ENCODE results near the gene OR10J1. TPM values are rescaled to one million over a fixed set of nuclear protein-coding genes. Genes with fewer than 3 reads are reported as not detected.

The OR10J1 gene
- total and polyA plus RNA-seq, 2 experiments from 2014 or later: not detected

DNA sequence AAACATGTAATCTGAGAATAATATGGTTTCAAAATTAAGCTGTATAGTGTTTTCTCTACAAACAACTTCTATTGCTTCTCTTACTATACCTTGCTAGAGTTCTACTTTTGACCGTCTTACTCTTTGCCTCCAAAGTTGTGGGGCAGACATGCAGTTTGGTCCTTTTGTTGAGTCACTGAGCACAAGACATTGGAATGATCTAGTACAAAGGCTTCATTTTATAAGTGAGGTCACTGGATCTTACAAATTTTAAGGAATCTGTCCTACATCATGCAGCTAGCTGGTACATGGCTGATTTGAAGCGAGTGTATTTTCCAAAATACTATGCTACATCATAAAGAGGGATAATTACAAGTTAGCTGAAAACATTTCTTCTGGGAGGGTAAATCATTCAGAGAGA lies 28.8 kb downstream of the OR10J1 start:
- Histone ChIP-seq H3K36me3 (replicated peaks; ENCODE audit: insufficient read depth, low read depth) (no peaks in the 10 kb centered on the region), H3K4me2 (no peak overlapping the region), H3K79me2 (no peaks in the 10 kb centered on the region), H3K9me3 (ENCODE audit: low read depth) (no peaks in the 10 kb centered on the region), H3K27ac (no peak overlapping the region), H3K9me2 (replicated peaks; ENCODE audit: insufficient read depth) (no peaks in the 10 kb centered on the region), H2AFZ (no peak overlapping the region), H3K27me3 (no peaks in the 10 kb centered on the region), H3K4me3 (no peak overlapping the region), H4K20me1 (ENCODE audit: insufficient read depth, poor library complexity, severe bottlenecking) (no peaks in the 10 kb centered on the region), H3K4me1 (ENCODE audit: insufficient read depth) (no peaks in the 10 kb centered on the region)
- TF ChIP-seq EZH2phosphoT487 (IDR thresholded peaks at IDR 0.05; ENCODE audit: low read depth, severe bottlenecking, unreplicated experiment): no peak
- TF ChIP-seq EZH2 (IDR thresholded peaks at IDR 0.05; ENCODE audit: borderline replicate concordance): no peak
- TF ChIP-seq, protein P1, sequence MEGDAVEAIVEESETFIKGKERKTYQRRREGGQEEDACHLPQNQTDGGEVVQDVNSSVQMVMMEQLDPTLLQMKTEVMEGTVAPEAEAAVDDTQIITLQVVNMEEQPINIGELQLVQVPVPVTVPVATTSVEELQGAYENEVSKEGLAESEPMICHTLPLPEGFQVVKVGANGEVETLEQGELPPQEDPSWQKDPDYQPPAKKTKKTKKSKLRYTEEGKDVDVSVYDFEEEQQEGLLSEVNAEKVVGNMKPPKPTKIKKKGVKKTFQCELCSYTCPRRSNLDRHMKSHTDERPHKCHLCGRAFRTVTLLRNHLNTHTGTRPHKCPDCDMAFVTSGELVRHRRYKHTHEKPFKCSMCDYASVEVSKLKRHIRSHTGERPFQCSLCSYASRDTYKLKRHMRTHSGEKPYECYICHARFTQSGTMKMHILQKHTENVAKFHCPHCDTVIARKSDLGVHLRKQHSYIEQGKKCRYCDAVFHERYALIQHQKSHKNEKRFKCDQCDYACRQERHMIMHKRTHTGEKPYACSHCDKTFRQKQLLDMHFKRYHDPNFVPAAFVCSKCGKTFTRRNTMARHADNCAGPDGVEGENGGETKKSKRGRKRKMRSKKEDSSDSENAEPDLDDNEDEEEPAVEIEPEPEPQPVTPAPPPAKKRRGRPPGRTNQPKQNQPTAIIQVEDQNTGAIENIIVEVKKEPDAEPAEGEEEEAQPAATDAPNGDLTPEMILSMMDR (IDR thresholded peaks at IDR 0.05; ENCODE audit: poor library complexity): no peak
- DNase-seq (ENCODE audit: low spot score): no peak
- 56% methylated on average over 2 of the region's 2 CpGs for WGBS (ENCODE audit: low lambda C conversion rate, missing lambda C conversion rate)

DNA sequence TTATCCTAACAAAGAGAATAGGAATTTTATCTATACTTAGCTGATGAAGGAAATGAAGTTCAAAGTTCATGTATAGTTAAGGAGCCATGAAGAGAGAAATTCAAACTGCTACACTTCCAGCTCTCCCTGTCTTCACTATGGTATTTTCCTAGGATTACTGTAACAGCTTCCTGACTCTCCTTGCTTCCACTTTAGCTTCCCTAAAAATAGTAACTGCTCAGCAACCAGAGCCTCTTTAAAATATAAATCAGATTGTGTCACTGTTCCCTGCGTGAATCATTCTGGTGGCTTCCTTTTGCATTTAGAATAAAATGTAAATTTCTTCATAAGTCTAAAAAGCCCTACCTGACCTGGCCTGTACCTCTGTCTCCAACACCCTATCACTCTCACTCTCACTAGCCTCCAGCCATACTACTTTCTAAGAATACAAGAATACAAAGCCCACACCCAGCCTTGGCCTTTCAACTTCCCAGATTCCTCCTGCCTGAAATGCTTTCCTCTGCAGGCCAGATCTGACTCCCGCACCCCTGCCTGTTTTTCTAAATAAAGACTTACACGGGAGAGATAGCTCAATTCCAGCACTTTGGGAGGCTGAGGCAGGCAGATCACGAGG lies 30.5 kb downstream of the OR10J1 start:
- Histone ChIP-seq H2AFZ (no peak overlapping the region), H3K4me3 (no peak overlapping the region), H3K27ac (no peak overlapping the region), H3K9me2 (replicated peaks; ENCODE audit: insufficient read depth) (no peaks in the 10 kb centered on the region), H3K4me1 (ENCODE audit: insufficient read depth) (no peaks in the 10 kb centered on the region), H3K4me2 (no peak overlapping the region), H3K9me3 (ENCODE audit: low read depth) (no peaks in the 10 kb centered on the region), H3K27me3 (no peaks in the 10 kb centered on the region), H4K20me1 (ENCODE audit: insufficient read depth, poor library complexity, severe bottlenecking) (no peaks in the 10 kb centered on the region), H3K79me2 (no peaks in the 10 kb centered on the region), H3K36me3 (replicated peaks; ENCODE audit: insufficient read depth, low read depth) (no peaks in the 10 kb centered on the region)
- no peak for DNase-seq (ENCODE audit: low spot score)
- 41% methylated on average over 4 of the region's 4 CpGs for WGBS (ENCODE audit: low lambda C conversion rate, missing lambda C conversion rate)
- TF ChIP-seq EZH2phosphoT487 (IDR thresholded peaks at IDR 0.05; ENCODE audit: low read depth, severe bottlenecking, unreplicated experiment) (no peak), EZH2 (IDR thresholded peaks at IDR 0.05; ENCODE audit: borderline replicate concordance) (no peak)
- TF ChIP-seq, protein P1 (IDR thresholded peaks at IDR 0.05; ENCODE audit: poor library complexity): no peak

DNA sequence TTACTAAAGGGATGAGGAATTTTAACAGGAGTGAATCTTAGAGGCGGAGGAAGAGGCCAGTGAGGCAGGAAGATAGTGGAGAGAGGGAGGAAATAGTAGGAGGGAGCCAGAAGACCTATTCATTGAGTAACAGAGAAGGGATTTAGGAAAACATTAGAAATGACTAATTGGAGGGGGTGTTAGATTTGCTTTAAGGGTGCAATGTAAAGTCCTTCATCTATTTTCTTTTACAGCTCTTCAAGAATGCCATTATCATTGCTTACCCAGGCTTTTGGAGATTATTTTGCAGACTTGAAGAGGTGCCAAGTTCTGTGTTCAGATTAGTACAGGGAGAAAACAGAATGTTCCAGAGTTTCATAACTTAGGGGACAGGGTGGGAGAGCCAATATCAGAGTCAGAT lies 33.8 kb downstream of the OR10J1 start:
- Histone ChIP-seq H4K20me1 (ENCODE audit: insufficient read depth, poor library complexity, severe bottlenecking) (no peaks in the 10 kb centered on the region), H3K4me2 (no peak overlapping the region), H3K9me2 (replicated peaks; ENCODE audit: insufficient read depth) (no peaks in the 10 kb centered on the region), H3K27ac (no peak overlapping the region), H2AFZ (no peak overlapping the region), H3K4me1 (ENCODE audit: insufficient read depth) (no peaks in the 10 kb centered on the region), H3K79me2 (no peaks in the 10 kb centered on the region), H3K36me3 (replicated peaks; ENCODE audit: insufficient read depth, low read depth) (no peaks in the 10 kb centered on the region), H3K9me3 (ENCODE audit: low read depth) (no peaks in the 10 kb centered on the region), H3K4me3 (no peak overlapping the region), H3K27me3 (no peaks in the 10 kb centered on the region)
- DNase-seq (ENCODE audit: low spot score): no peak
- WGBS (ENCODE audit: low lambda C conversion rate, missing lambda C conversion rate): 47% methylated on average over 1 of the region's 1 CpG
- TF ChIP-seq EZH2phosphoT487 (IDR thresholded peaks at IDR 0.05; ENCODE audit: low read depth, severe bottlenecking, unreplicated experiment) (no peak), EZH2 (IDR thresholded peaks at IDR 0.05; ENCODE audit: borderline replicate concordance) (no peak)
- TF ChIP-seq, protein P1 (IDR thresholded peaks at IDR 0.05; ENCODE audit: poor library complexity): no peak
